HepG2 (cell line): Measurements from ENCODE around the gene RGS14. TPM values are rescaled to one million over a fixed set of nuclear protein-coding genes. Genes with fewer than 3 reads are reported as not detected.

ENCODE experiments used
- AGO1 ChIP-seq: fragments of 200-400 bp; formaldehyde crosslinking; IDR thresholded peaks from 2 replicates; pipeline ENCODE4 v1.6.1; 2017; ENCODE audit warnings: mild to moderate bottlenecking, low read depth, low read length, moderate library complexity; ENCODE audit not compliant: poor library complexity, severe bottlenecking
- EHMT2 ChIP-seq: fragments of 200-600 bp; sonication (generic); IDR thresholded peaks from 2 replicates; pipeline ENCODE4 v1.7.0; 2017; ENCODE audit warnings: antibody characterized with exemption, low read depth, low read length, borderline replicate concordance
- MAFG ChIP-seq: sonication (generic); formaldehyde crosslinking; IDR thresholded peaks from 2 replicates; pipeline ENCODE4 v1.5.1; 2020; ENCODE audit warnings: mild to moderate bottlenecking, missing genetic modification reagents
- MAZ ChIP-seq, 2 experiments: sonication (generic) in 1 of 2; formaldehyde crosslinking in 1 of 2; IDR thresholded peaks; 2 replicates each; pipeline versions ENCODE4 v1.5.0 to v1.6.1; 2012 to 2020; ENCODE audit warnings: low read depth in 2 of 2, mild to moderate bottlenecking in 2 of 2, borderline replicate concordance in 1 of 2, improper control_type of control experiment in 1 of 2, low read length in 1 of 2, missing genetic modification reagents in 1 of 2, moderate library complexity in 1 of 2
- POGZ ChIP-seq: sonication (generic); formaldehyde crosslinking; IDR thresholded peaks from 2 replicates; pipeline ENCODE4 v1.4.0; 2020; ENCODE audit warnings: mild to moderate bottlenecking, missing genetic modification reagents
- RNF2 ChIP-seq: fragments of 450-650 bp; conservative IDR thresholded peaks from 2 replicates; pipeline ENCODE4 v1.6.1; 2016; ENCODE audit warnings: low read depth
- SATB2 ChIP-seq: sonication (generic); formaldehyde crosslinking; IDR thresholded peaks from 2 replicates; pipeline ENCODE4 v1.5.0; 2020; ENCODE audit warnings: missing genetic modification reagents
- SMAD3 ChIP-seq: sonication (generic); formaldehyde crosslinking; IDR thresholded peaks from 2 replicates; pipeline ENCODE4 v1.4.0; 2020; ENCODE audit warnings: missing genetic modification reagents
- SOX6 ChIP-seq, 2 experiments: fragments of 450-650 bp in 1 of 2; sonication (generic) in 1 of 2; formaldehyde crosslinking in 1 of 2; IDR thresholded peaks; 2 replicates each; pipeline versions ENCODE4 v1.4.0 to v1.6.1; 2017 to 2020; ENCODE audit warnings: antibody characterized with exemption in 1 of 2, mild to moderate bottlenecking in 1 of 2, missing genetic modification reagents in 1 of 2
- SP5 ChIP-seq: IDR thresholded peaks from 2 replicates; pipeline ENCODE4 v1.6.1; 2016; ENCODE audit warnings: low read depth, borderline replicate concordance
- SRY ChIP-seq: sonication (generic); formaldehyde crosslinking; IDR thresholded peaks from 2 replicates; pipeline ENCODE4 v1.8.0; 2022; ENCODE audit warnings: mild to moderate bottlenecking, missing genetic modification reagents
- STAG1 ChIP-seq: sonication (generic); formaldehyde crosslinking; IDR thresholded peaks from 2 replicates; pipeline ENCODE4 v1.4.0; 2020; ENCODE audit warnings: missing genetic modification reagents
- ZNF329 ChIP-seq: sonication (generic); formaldehyde crosslinking; IDR thresholded peaks from 2 replicates; pipeline ENCODE4 v1.9.0; 2021; ENCODE audit warnings: low read depth, mild to moderate bottlenecking, missing genetic modification reagents
- ZNF460 ChIP-seq: sonication (generic); formaldehyde crosslinking; IDR thresholded peaks from 2 replicates; pipeline ENCODE4 v1.5.1; 2020; ENCODE audit warnings: missing genetic modification reagents, mild to moderate bottlenecking, borderline replicate concordance
- ZNF546 ChIP-seq: sonication (generic); formaldehyde crosslinking; conservative IDR thresholded peaks from 2 replicates; pipeline ENCODE4 v1.8.1; 2023; ENCODE audit warnings: mild to moderate bottlenecking, missing genetic modification reagents
- ZNF558 ChIP-seq: sonication (generic); formaldehyde crosslinking; IDR thresholded peaks from 2 replicates; pipeline ENCODE4 v1.9.0; 2022; ENCODE audit warnings: mild to moderate bottlenecking, missing genetic modification reagents, borderline replicate concordance
- ZNF737 ChIP-seq: sonication (generic); formaldehyde crosslinking; IDR thresholded peaks from 2 replicates; pipeline ENCODE4 v1.5.0; 2020; ENCODE audit warnings: missing genetic modification reagents, mild to moderate bottlenecking, borderline replicate concordance
- ZNF746 ChIP-seq: sonication (generic); formaldehyde crosslinking; IDR thresholded peaks from 2 replicates; pipeline ENCODE4 v1.8.0; 2022; ENCODE audit warnings: mild to moderate bottlenecking, missing genetic modification reagents
- ZNF772 ChIP-seq: sonication (generic); formaldehyde crosslinking; IDR thresholded peaks from 2 replicates; pipeline ENCODE4 v1.5.0; 2020; ENCODE audit warnings: mild to moderate bottlenecking, missing genetic modification reagents
- ZSCAN20 ChIP-seq: sonication (generic); formaldehyde crosslinking; IDR thresholded peaks from 2 replicates; pipeline ENCODE4 v1.4.0; 2020; ENCODE audit warnings: missing genetic modification reagents, mild to moderate bottlenecking, borderline replicate concordance
- polyA plus RNA-seq, 8 experiments: library from polyadenylated mRNA; depleted of rRNA in 3 of 8; stranded (reverse) in 7 of 8; unstranded in 1 of 8; fragments of >200 nt; fragmentation: Illumina TruSeq in 4 of 8; extraction: Trizol in 4 of 8; gene quantifications; 2 replicates each; pipeline versions ENCODE4 v1.2.1 to v1.2.3, GENCODE V29; 2011 to 2016; ENCODE audit warnings: low read depth in 4 of 8, missing spikeins in 1 of 8, mixed read lengths in 1 of 8; ENCODE audit not compliant: insufficient read depth in 1 of 8
- total RNA-seq, 5 experiments: library from RNA; depleted of rRNA; stranded (reverse); fragments of >200 nt; fragmentation: Illumina TruSeq; extraction: Trizol; gene quantifications; 2 replicates each; pipeline ENCODE4 v1.2.3, GENCODE V29; 2016; ENCODE audit warnings: low read depth in 1 of 5
- TF ChIP-seq, protein P1 (sequence below): sonication (generic); formaldehyde crosslinking; IDR thresholded peaks from 2 replicates; pipeline ENCODE4 v1.4.0; 2020; ENCODE audit warnings: missing genetic modification reagents
- TF ChIP-seq, protein P2 (sequence below): sonication (generic); formaldehyde crosslinking; IDR thresholded peaks from 2 replicates; pipeline ENCODE4 v1.5.0; 2020; ENCODE audit warnings: missing genetic modification reagents
- TF ChIP-seq, protein P3 (sequence below): IDR thresholded peaks from 2 replicates; pipeline ENCODE4 v1.6.1; 2018; ENCODE audit warnings: missing genetic modification reagents, mild to moderate bottlenecking, missing compliant biosample characterization
- TF ChIP-seq, protein P4 (sequence below): sonication (generic); formaldehyde crosslinking; conservative IDR thresholded peaks from 2 replicates; pipeline ENCODE4 v1.8.0; 2022; ENCODE audit warnings: mild to moderate bottlenecking, moderate library complexity, missing genetic modification reagents

The RGS14 gene
- total and polyA plus RNA-seq, 2 of the 13 experiments (the other 11 are each of a cell fraction or from before 2014, with no cell fraction given), result 11.1 to 17.2 TPM

DNA sequence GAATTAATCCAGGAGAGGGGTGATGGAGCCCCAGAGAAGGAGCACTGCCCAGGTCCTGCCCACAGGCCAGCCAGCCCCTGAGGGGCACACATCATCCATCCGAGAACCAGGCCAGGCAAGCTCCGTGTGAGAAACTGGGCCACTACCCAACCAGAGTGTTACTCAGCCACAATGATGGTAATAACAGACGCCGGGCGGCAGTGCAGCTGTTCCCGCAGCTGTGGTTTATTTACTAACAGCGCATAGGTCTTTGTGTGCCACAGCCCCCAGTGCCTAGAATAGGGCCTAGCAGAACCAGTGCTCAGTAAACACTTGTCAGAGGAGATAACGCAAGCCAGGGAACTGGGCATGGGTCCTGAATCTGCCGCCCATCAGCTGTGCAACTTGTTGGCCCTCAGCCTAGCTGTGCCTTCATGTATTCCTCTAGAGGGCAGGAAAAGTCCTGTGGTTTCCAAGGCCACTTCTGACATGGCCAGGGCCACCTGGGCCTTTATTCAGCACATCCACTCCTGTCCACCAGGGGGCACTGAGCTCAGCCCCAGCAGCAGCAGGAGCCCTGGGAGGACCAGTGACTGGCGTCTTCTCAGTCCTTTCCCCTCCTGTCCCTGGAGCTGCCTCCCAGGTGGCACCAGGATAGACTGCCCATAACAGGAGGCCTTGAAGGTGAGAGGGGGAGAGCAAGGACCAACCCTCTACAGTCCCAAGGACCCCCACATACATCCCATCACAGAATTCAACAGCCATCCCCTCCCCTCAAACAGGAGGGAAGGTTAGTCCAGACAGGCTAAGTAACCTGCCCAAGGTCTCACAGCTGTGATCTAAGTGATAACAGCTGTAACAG is 48.2 kb upstream of the RGS14 start (continued):
- TF ChIP-seq, protein P1, sequence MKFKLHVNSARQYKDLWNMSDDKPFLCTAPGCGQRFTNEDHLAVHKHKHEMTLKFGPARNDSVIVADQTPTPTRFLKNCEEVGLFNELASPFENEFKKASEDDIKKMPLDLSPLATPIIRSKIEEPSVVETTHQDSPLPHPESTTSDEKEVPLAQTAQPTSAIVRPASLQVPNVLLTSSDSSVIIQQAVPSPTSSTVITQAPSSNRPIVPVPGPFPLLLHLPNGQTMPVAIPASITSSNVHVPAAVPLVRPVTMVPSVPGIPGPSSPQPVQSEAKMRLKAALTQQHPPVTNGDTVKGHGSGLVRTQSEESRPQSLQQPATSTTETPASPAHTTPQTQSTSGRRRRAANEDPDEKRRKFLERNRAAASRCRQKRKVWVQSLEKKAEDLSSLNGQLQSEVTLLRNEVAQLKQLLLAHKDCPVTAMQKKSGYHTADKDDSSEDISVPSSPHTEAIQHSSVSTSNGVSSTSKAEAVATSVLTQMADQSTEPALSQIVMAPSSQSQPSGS (CRISPR knock-in tag), result no peak
- TF ChIP-seq, protein P2, sequence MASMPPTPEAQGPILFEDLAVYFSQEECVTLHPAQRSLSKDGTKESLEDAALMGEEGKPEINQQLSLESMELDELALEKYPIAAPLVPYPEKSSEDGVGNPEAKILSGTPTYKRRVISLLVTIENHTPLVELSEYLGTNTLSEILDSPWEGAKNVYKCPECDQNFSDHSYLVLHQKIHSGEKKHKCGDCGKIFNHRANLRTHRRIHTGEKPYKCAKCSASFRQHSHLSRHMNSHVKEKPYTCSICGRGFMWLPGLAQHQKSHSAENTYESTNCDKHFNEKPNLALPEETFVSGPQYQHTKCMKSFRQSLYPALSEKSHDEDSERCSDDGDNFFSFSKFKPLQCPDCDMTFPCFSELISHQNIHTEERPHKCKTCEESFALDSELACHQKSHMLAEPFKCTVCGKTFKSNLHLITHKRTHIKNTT (CRISPR knock-in tag), result no peak
- TF ChIP-seq, protein P3, sequence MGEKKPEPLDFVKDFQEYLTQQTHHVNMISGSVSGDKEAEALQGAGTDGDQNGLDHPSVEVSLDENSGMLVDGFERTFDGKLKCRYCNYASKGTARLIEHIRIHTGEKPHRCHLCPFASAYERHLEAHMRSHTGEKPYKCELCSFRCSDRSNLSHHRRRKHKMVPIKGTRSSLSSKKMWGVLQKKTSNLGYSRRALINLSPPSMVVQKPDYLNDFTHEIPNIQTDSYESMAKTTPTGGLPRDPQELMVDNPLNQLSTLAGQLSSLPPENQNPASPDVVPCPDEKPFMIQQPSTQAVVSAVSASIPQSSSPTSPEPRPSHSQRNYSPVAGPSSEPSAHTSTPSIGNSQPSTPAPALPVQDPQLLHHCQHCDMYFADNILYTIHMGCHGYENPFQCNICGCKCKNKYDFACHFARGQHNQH (CRISPR knock-in tag), result no peak
- TF ChIP-seq MAFG (no peak), ZNF737 (no peak), POGZ (CRISPR knock-in tag) (0 out of 2 replicates have a peak, but pooled peaks have one; percentile 13), RNF2 (no peak), ZNF558 (no peak), SOX6 (IDR thresholded peaks at IDR 0.05) (no peak), SOX6 (CRISPR knock-in tag; IDR thresholded peaks at IDR 0.05) (peak; percentile 44; the same call in 1 of the 2 replicates), ZNF772 (0 out of 2 replicates have a peak, but pooled peaks have one; percentile 43), SP5 (CRISPR knock-in tag) (no peak), ZNF460 (no peak), ZNF329 (CRISPR knock-in tag) (no peak), MAZ (IDR thresholded peaks at IDR 0.05; ENCODE audit: borderline replicate concordance, low read depth, low read length) (no peak), MAZ (CRISPR knock-in tag; IDR thresholded peaks at IDR 0.05; ENCODE audit: low read depth) (peak; percentile 49; the same call in 1 of the 2 replicates), AGO1 (no peak), ZSCAN20 (no peak), SMAD3 (CRISPR knock-in tag) (0 out of 2 replicates have a peak, but pooled peaks have one; percentile 33), STAG1 (CRISPR knock-in tag) (peak; percentile 78), SRY (CRISPR knock-in tag) (no peak), EHMT2 (no peak), SATB2 (CRISPR knock-in tag) (no peak), ZNF746 (CRISPR knock-in tag) (no peak), ZNF546 (no peak)
- TF ChIP-seq, protein P4, sequence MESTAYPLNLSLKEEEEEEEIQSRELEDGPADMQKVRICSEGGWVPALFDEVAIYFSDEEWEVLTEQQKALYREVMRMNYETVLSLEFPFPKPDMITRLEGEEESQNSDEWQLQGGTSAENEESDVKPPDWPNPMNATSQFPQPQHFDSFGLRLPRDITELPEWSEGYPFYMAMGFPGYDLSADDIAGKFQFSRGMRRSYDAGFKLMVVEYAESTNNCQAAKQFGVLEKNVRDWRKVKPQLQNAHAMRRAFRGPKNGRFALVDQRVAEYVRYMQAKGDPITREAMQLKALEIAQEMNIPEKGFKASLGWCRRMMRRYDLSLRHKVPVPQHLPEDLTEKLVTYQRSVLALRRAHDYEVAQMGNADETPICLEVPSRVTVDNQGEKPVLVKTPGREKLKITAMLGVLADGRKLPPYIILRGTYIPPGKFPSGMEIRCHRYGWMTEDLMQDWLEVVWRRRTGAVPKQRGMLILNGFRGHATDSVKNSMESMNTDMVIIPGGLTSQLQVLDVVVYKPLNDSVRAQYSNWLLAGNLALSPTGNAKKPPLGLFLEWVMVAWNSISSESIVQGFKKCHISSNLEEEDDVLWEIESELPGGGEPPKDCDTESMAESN (CRISPR knock-in tag), result peak; percentile 100
